Measurements from ENCODE around the gene EPHA6. TPM values are rescaled to one million over a fixed set of nuclear protein-coding genes. Genes with fewer than 3 reads are reported as not detected.

Gene EPHA6
- total and polyA plus RNA-seq, 10 of the 15 experiments (the other 5 are each of a cell fraction or from before 2014, with no cell fraction given): not detected

GRCh38 chr3:97738761-97739160 is 924.4 kb downstream of the EPHA6 start:
- no peaks in the 10 kb centered on the region for H3K36me3 ChIP-seq (ENCODE audit: control insufficient read depth in 2 of 2, insufficient read depth in 2 of 2, low read length in 1 of 2)
- H3K79me2 ChIP-seq (ENCODE audit: control insufficient read depth, insufficient read depth, low read length): no peaks in the 10 kb centered on the region
- 0% methylated on average over 1 of the region's 1 CpG for WGBS (ENCODE audit: insufficient coverage, insufficient replicate concordance, low lambda C conversion rate, missing lambda C conversion rate)
- ChIA-PET SMC1A (ENCODE audit: uncharacterized antibody, unreplicated experiment) (interaction anchor here (1.5 kb wide), 1 partner anchor 13 kb away, joined by 3 read pairs; no protein-coding TSS in a partner anchor), CTCF (no interaction called here), POLR2A (no interaction called here), RAD21 (ENCODE audit: unreplicated experiment) (no interaction called here)
- no peak overlapping the region for H3K27ac ChIP-seq (ENCODE audit: control insufficient read depth, insufficient read depth)
- FAIRE-seq (no peak), ATAC-seq (no peak), DNase-seq (ENCODE audit: low read depth, low spot score) (no peak)
- BruUV-seq (replicated peaks): no TSS peak
- TF ChIP-seq BACH1 (IDR thresholded peaks at IDR 0.05; ENCODE audit: borderline replicate concordance) (no peak), SMC3 (IDR thresholded peaks at IDR 0.05; ENCODE audit: borderline replicate concordance, low read length) (no peak), SIX5 (IDR thresholded peaks at IDR 0.05; ENCODE audit: low read depth, low read length, severe bottlenecking) (no peak), ZSCAN29 (IDR thresholded peaks at IDR 0.05) (no peak), CHD2 (IDR thresholded peaks at IDR 0.05; ENCODE audit: borderline replicate concordance, low read depth, low read length) (no peak), RBBP5 (conservative IDR thresholded peaks at IDR 0.05) (no peak)
- H3K4me3 ChIP-seq: no peak overlapping the region
- no peak overlapping the region for H2AFZ ChIP-seq (ENCODE audit: control insufficient read depth, low read depth, low read length)
- H3K27me3 ChIP-seq (replicated peaks in 1 of 2; ENCODE audit: control insufficient read depth in 2 of 2, insufficient read depth in 2 of 2, low read length in 1 of 2): no peaks in the 10 kb centered on the region
- in situ Hi-C loops (cut with MboI): no loop called here
- H4K20me1 ChIP-seq (ENCODE audit: control insufficient read depth, insufficient read depth): no peaks in the 10 kb centered on the region
- H3K4me1 ChIP-seq (ENCODE audit: control insufficient read depth, insufficient read depth, low read length): no peaks in the 10 kb centered on the region
- H3K9me3 ChIP-seq (replicated peaks; ENCODE audit: control insufficient read depth, insufficient read depth, low read length): no peaks in the 10 kb centered on the region
- intact Hi-C loops (cut with micrococcal nuclease; ENCODE audit: unreplicated experiment): no loop called here
- H3K9ac ChIP-seq (ENCODE audit: control insufficient read depth, insufficient read depth, low read length): no peak overlapping the region
- H3K4me2 ChIP-seq (ENCODE audit: control insufficient read depth, insufficient read depth): no peak overlapping the region

- BruUV-seq (replicated peaks): no TSS peak
- RAD21 ChIA-PET (ENCODE audit: unreplicated experiment): no interaction called here
- CTCF ChIA-PET: no interaction called here
- intact Hi-C loops (cut with micrococcal nuclease; ENCODE audit: unreplicated experiment) (no loop called here), in situ Hi-C loops (cut with MboI) (no loop called here)
- ATAC-seq: no peak
- no peaks in the 10 kb centered on the region for H3K4me1 ChIP-seq (ENCODE audit: control insufficient read depth, insufficient read depth, low read length)
- SMC1A ChIA-PET (ENCODE audit: uncharacterized antibody, unreplicated experiment): no interaction called here
- FAIRE-seq: no peak
- no peaks in the 10 kb centered on the region for H3K9me3 ChIP-seq (replicated peaks; ENCODE audit: control insufficient read depth, insufficient read depth, low read length)
- no peaks in the 10 kb centered on the region for H3K36me3 ChIP-seq (ENCODE audit: control insufficient read depth in 2 of 2, insufficient read depth in 2 of 2, low read length in 1 of 2)
- WGBS (ENCODE audit: insufficient coverage, insufficient replicate concordance, low lambda C conversion rate, missing lambda C conversion rate): 18% methylated on average over 3 of the region's 3 CpGs
- H3K4me3 ChIP-seq: no peak overlapping the region
- no peak overlapping the region for H2AFZ ChIP-seq (ENCODE audit: control insufficient read depth, low read depth, low read length)
- no peak overlapping the region for H3K4me2 ChIP-seq (ENCODE audit: control insufficient read depth, insufficient read depth)
- H4K20me1 ChIP-seq (ENCODE audit: control insufficient read depth, insufficient read depth): no peaks in the 10 kb centered on the region
- H3K9ac ChIP-seq (ENCODE audit: control insufficient read depth, insufficient read depth, low read length): no peak overlapping the region
- POLR2A ChIA-PET: no interaction called here
- no peak overlapping the region for H3K27ac ChIP-seq (ENCODE audit: control insufficient read depth, insufficient read depth)
- H3K27me3 ChIP-seq (replicated peaks in 1 of 2; ENCODE audit: control insufficient read depth in 2 of 2, insufficient read depth in 2 of 2, low read length in 1 of 2): no peaks in the 10 kb centered on the region
- no peak for DNase-seq (ENCODE audit: low read depth, low spot score)
- no peaks in the 10 kb centered on the region for H3K79me2 ChIP-seq (ENCODE audit: control insufficient read depth, insufficient read depth, low read length)
- TF ChIP-seq HDGF (IDR thresholded peaks at IDR 0.05): no peak
- no peak for TF ChIP-seq ZBTB4 (CRISPR knock-in tag; IDR thresholded peaks at IDR 0.05)
- no peak for TF ChIP-seq FOXM1 (IDR thresholded peaks at IDR 0.05; ENCODE audit: low read depth, low read length)
- TF ChIP-seq JUND (IDR thresholded peaks at IDR 0.05; ENCODE audit: low read depth, low read length): no peak
- no peak for TF ChIP-seq RB1 (IDR thresholded peaks at IDR 0.05; ENCODE audit: borderline replicate concordance)
- no peak for TF ChIP-seq YBX1 (IDR thresholded peaks at IDR 0.05)
- no peak for TF ChIP-seq SMARCA5 (IDR thresholded peaks at IDR 0.05)
- no peak for TF ChIP-seq BRCA1 (IDR thresholded peaks at IDR 0.05; ENCODE audit: low read depth, low read length)
- TF ChIP-seq POLR2AphosphoS2 (IDR thresholded peaks at IDR 0.05; ENCODE audit: low read depth, low read length): no peak
- TF ChIP-seq RAD21 (IDR thresholded peaks at IDR 0.05; ENCODE audit: insufficient read depth, low read depth, low read length): no peak
These were observed 927.6 kb downstream of the EPHA6 start for GRCh38 chr3:97742036-97742435.

Measured in GM12878 (cell line).